ENCODE results near the gene LHX6. TPM values are rescaled to one million over a fixed set of nuclear protein-coding genes. Genes with fewer than 3 reads are reported as not detected.

LHX6 gene
- polyA plus RNA-seq, 1 experiment, result not detected

GRCh38 chr9:122262073-122262472, 33.3 kb upstream of the LHX6 start:
- Histone ChIP-seq H3K36me3 (ENCODE audit: control insufficient read depth, insufficient read depth, low read length) (no peaks in the 10 kb centered on the region), H3K4me3 (ENCODE audit: low read depth, low read length) (no peak overlapping the region), H3K27me3 (ENCODE audit: control insufficient read depth, insufficient read depth, low read length) (no peaks in the 10 kb centered on the region)
- ChIA-PET POLR2A (no interaction called here), CTCF (no interaction called here)
- no peak for TF ChIP-seq CTCF (IDR thresholded peaks at IDR 0.05; ENCODE audit: insufficient read depth, low read depth, low read length)
- DNase-seq (ENCODE audit: low read depth), result no peak

- no peak for TF ChIP-seq CTCF (IDR thresholded peaks at IDR 0.05; ENCODE audit: insufficient read depth, low read depth, low read length)
- POLR2A ChIA-PET, result no interaction called here
- H3K4me3 ChIP-seq (ENCODE audit: low read depth, low read length), result no peak overlapping the region
- H3K36me3 ChIP-seq (ENCODE audit: control insufficient read depth, insufficient read depth, low read length), result no peaks in the 10 kb centered on the region
- H3K27me3 ChIP-seq (ENCODE audit: control insufficient read depth, insufficient read depth, low read length), result no peaks in the 10 kb centered on the region
- CTCF ChIA-PET, result interaction anchor here (0.6 kb wide), 1 partner anchor 257 kb away, joined by 3 read pairs; no protein-coding TSS in a partner anchor
- DNase-seq (ENCODE audit: low read depth), result no peak
Measured at GRCh38 chr9:122261469-122261881, 32.7 kb upstream of the LHX6 start.

GRCh38 chr9:122258886-122259415, 30.2 kb upstream of the LHX6 start:
- Histone ChIP-seq H3K4me3 (ENCODE audit: low read depth, low read length) (no peak overlapping the region), H3K36me3 (ENCODE audit: control insufficient read depth, insufficient read depth, low read length) (no peaks in the 10 kb centered on the region), H3K27me3 (ENCODE audit: control insufficient read depth, insufficient read depth, low read length) (no peaks in the 10 kb centered on the region)
- no peak for TF ChIP-seq CTCF (IDR thresholded peaks at IDR 0.05; ENCODE audit: insufficient read depth, low read depth, low read length)
- ChIA-PET CTCF (interaction anchor here (0.6 kb wide), 1 partner anchor 337 kb away, joined by 3 read pairs; no protein-coding TSS in a partner anchor), POLR2A (no interaction called here)
- no peak for DNase-seq (ENCODE audit: low read depth)

DNA sequence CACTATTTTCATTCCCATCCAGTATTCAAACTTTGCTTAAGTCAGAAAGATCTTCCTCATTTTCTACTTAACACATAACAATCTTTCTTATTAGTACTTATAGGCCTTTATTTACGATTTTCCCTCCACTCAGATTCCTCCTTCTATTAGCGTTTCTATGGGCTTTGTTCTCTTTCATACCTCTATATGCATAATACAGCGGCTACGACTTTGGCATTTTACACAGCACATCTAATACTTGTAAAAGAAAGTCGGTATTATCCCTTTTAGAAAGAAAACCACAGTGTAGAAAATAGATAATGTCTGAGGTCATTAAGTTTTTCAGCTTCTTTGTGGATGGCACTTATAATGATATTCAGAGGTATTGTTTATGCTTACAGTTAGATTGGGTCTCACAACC, 27.4 kb upstream of the LHX6 start:
- no peak for DNase-seq (ENCODE audit: low read depth)
- no peak for TF ChIP-seq CTCF (IDR thresholded peaks at IDR 0.05; ENCODE audit: insufficient read depth, low read depth, low read length)
- H3K4me3 ChIP-seq (ENCODE audit: low read depth, low read length), result no peak overlapping the region
- ChIA-PET CTCF (interaction anchor here (1.2 kb wide), 1 partner anchor 19 kb away, joined by 3 read pairs; no protein-coding TSS in a partner anchor), POLR2A (no interaction called here)
- H3K27me3 ChIP-seq (ENCODE audit: control insufficient read depth, insufficient read depth, low read length), result no peaks in the 10 kb centered on the region
- 0 out of 2 replicates have a peak, but pooled peaks cover 3% of the 10 kb centered on the region for H3K36me3 ChIP-seq (ENCODE audit: control insufficient read depth, insufficient read depth, low read length)

GRCh38 chr9:122254761-122255160, 26.0 kb upstream of the LHX6 start:
- no peak overlapping the region for H3K4me3 ChIP-seq (ENCODE audit: low read depth, low read length)
- H3K36me3 ChIP-seq (ENCODE audit: control insufficient read depth, insufficient read depth, low read length), result 0 out of 2 replicates have a peak, but pooled peaks cover 4% of the 10 kb centered on the region
- no peaks in the 10 kb centered on the region for H3K27me3 ChIP-seq (ENCODE audit: control insufficient read depth, insufficient read depth, low read length)
- DNase-seq (ENCODE audit: low read depth), result no peak
- no peak for TF ChIP-seq CTCF (IDR thresholded peaks at IDR 0.05; ENCODE audit: insufficient read depth, low read depth, low read length)
- CTCF ChIA-PET, result no interaction called here
- POLR2A ChIA-PET, result no interaction called here

Data from BJ (cell line).